Fibroblast of pulmonary artery (primary cell): ENCODE data around the gene ACOX1.

Experiments
- DNase-seq: peaks from one replicate; pipeline ENCODE4 v3.0.0-alpha.2; 2010; ENCODE audit warnings: low read depth
- H3K4me3 ChIP-seq: replicated peaks from 2 replicates; pipeline ENCODE4 v1.5.1; 2011; ENCODE audit warnings: low read depth, mild to moderate bottlenecking, control low read depth, low read length, moderate library complexity
- TF ChIP-seq, protein P1 (sequence below): IDR thresholded peaks from 2 replicates; pipeline ENCODE4 v1.5.1; 2011; ENCODE audit warnings: mild to moderate bottlenecking, control low read depth, low read length, inconsistent platforms; ENCODE audit errors: missing control alignments

The ACOX1 gene

DNA sequence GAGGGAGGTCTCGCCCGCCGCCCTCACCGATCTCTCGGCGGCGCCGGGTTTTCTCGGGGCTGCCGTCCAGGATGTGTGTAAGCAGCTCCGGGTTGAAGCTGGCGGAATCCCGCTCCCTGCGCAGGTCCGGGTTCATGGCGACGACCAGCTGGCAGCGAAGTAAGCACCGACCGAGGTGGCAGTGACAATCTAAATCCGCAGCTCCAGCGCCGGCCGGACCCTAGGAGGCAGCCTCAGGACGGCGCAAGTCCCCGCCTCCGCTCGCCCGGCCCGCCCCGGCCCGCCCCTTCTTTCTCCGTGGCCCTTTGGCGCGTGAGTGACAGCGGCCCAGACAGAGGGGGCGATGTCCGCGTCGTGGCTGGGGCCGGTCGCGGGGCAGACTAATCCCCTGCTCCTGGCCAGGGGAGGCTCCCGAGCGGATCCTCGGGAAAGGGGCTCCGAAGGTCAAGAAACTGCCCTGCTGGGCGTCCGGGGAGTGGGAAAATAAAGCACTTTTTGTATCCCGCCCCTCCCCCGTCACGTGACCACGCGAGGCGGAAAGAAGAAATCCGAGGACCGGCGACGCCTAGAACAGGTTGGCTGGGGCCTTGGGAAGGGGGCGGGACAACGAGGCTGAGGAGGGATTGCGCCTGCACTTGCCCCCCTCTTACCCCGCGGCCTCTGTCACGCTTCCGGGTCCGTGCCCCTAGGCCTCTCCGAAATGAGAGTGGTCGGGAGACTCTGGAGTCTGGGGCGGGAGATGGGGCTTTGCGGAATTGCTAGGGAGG lies at the start of gene ACOX1, which contains the start of gene TEN1:
ACOX1 (minus strand) TSS at position 229 of the 767 bp plus-strand sequence; CDS start at position 136, 93 bp downstream.
TEN1 (plus strand) TSS at position 303 of the 767 bp plus-strand sequence. CDS start 6,953 bp downstream, outside the sequence.
- peak within 1 kb of the TSS; percentile 88 for H3K4me3 ChIP-seq
- DNase-seq: peak; percentile 97
- TF ChIP-seq, protein P1, sequence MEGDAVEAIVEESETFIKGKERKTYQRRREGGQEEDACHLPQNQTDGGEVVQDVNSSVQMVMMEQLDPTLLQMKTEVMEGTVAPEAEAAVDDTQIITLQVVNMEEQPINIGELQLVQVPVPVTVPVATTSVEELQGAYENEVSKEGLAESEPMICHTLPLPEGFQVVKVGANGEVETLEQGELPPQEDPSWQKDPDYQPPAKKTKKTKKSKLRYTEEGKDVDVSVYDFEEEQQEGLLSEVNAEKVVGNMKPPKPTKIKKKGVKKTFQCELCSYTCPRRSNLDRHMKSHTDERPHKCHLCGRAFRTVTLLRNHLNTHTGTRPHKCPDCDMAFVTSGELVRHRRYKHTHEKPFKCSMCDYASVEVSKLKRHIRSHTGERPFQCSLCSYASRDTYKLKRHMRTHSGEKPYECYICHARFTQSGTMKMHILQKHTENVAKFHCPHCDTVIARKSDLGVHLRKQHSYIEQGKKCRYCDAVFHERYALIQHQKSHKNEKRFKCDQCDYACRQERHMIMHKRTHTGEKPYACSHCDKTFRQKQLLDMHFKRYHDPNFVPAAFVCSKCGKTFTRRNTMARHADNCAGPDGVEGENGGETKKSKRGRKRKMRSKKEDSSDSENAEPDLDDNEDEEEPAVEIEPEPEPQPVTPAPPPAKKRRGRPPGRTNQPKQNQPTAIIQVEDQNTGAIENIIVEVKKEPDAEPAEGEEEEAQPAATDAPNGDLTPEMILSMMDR: no peak

DNA sequence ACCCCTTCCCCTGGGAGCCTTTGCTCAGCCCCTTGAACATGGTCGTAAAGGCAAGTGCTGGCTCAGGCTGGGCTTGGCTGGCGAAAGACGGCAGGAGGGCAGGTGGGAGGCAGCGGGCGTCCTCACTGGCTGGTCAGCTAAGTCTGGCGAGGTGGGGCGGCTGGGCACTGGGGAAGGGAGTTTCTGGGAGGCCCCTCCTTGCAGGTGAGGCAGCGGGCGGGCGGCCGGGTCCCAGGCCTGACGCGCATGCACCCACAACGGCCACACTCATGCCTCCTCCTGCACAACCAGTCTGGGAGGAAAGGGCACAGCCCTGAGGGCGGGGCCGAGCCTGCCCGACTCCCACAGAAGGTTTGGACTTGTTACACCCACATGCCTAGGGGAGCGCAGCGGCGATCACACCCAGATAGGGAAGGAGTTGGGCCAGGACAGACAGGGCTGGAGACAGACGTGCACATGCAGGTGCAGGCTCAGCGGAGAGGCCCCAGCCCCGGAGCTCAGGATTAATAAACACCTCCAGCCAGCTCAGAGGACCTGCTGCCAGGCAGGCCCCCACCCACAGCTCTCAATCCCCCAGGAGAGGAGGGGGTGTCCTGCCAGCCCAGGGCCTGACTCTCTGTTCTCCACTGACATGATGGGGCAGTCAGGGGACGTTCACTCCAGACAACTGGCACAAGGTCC lies 48.3 kb upstream of the ACOX1 start, which contains the start of gene EVPL:
EVPL (minus strand) TSS at position 148 of the 681 bp plus-strand sequence; CDS start at position 40, 108 bp downstream.
- no peak within 1 kb of the TSS for H3K4me3 ChIP-seq
- TF ChIP-seq, protein P1: no peak

DNA sequence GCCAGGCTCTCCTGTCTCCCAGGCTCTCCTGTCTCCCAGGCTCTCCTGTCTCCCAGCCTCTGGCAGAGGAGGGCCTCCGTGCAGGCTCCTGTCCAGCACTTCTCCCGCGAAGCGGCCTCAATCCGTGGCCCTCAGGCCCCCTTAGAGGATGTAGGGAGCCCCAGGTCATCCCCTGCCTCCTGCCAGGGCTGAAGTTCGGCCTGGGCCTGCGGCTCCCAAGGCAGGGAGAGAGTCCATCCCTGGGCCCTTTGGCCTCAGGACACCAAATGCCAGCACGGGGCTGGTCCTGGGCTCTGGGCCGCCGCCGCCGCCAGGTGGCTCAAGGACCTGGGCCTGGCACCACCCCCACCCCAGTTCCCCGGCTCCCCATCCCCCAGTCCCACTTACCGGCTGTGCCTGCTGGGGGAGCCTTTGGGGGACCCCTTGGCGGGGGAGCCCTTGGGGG lies 47.8 kb upstream of the ACOX1 start:
- H3K4me3 ChIP-seq: no peak overlapping the region
- TF ChIP-seq, protein P1: no peak
- no peak for DNase-seq

More for the DNA sequence above, 48.3 kb upstream of the ACOX1 start, which contains the start of gene EVPL:
- DNase-seq: no peak

DNA sequence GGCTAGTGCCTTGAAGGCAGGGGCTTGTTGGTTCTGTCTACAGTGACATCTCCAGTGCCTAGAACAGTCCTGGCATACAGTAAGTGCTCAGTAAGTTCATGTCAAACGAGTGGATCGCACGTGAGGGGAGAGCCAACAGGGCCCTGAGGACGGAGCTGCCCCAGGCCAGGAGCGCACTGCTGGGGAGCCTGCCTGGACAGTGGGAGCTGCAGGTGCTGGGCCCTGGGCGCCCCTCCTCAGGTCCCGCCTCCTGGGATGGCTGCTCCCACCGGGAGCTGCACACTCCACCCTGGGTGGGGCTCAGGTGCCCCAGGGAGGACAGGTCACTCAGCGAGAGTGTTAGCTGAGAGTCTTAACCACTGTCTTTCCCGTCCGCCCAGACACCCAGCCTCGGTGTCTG lies 46.3 kb upstream of the ACOX1 start:
- no peak overlapping the region for H3K4me3 ChIP-seq
- TF ChIP-seq, protein P1: no peak
- DNase-seq: no peak

DNA sequence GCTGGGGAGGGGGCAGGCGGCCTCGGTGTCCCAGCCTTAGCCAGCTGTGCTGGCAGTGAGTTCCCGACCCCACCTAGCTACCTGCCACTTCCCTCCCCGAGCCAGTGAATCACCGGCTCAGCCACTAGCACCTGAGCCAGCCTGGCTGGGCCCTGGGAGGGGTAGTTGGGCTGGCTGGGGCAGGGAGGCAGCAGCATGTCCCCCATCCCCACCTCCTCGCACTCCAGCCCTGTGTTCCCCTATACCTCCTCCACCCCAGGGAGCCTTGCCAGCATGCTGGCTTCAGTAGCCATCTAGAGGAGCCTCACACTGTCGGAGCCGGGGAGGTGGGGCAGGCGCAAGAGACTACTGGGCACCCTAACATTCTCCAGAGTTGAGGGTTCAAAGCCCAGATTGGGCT lies 45.4 kb upstream of the ACOX1 start:
- no peak overlapping the region for H3K4me3 ChIP-seq
- no peak for DNase-seq
- TF ChIP-seq, protein P1: no peak

DNA sequence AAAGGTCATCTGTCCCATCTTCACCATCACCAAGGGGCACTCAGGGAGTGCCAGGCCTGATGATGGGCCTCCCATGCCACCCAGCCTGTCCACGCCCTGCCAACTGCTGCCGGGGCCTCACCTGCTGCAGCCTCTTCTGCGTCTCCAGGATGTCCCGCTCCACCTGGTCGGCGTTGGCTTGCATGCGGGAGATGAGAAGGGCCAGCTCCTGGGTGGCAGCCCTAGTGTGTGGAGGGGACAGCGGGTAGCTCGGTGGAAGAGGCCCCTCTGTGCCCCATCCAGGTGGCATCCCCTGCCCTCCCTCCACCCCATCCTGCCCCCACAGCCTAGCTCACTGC lies 44.9 kb upstream of the ACOX1 start:
- DNase-seq: no peak
- TF ChIP-seq, protein P1: no peak
- no peak overlapping the region for H3K4me3 ChIP-seq
